Adrenal gland (tissue), 5 donors: ENCODE results near the gene MORN1.

Experiments used
- CTCF ChIP-seq, 6 experiments: fragments of 450-650 bp in 4 of 6; fragments of 200-600 bp in 2 of 6; sonication (generic) in 1 of 6; IDR thresholded peaks; 1 replicate in 5 of 6; 2 replicates in 1 of 6; pipeline versions ENCODE4 v1.5.1 to v1.8.0; 2016 to 2021; ENCODE audit warnings: antibody characterized with exemption in 6 of 6, mild to moderate bottlenecking in 2 of 6, moderate library complexity in 1 of 6
- POLR2A ChIP-seq, 2 donors: fragments of 450-650 bp; IDR thresholded peaks; one replicate each; pipeline ENCODE4 v1.6.1; 2017; ENCODE audit warnings: antibody characterized with exemption in 2 of 2, mild to moderate bottlenecking in 2 of 2, moderate library complexity in 1 of 2
- donor health status: DM: no; HTN: no; CAD: no.

DNA sequence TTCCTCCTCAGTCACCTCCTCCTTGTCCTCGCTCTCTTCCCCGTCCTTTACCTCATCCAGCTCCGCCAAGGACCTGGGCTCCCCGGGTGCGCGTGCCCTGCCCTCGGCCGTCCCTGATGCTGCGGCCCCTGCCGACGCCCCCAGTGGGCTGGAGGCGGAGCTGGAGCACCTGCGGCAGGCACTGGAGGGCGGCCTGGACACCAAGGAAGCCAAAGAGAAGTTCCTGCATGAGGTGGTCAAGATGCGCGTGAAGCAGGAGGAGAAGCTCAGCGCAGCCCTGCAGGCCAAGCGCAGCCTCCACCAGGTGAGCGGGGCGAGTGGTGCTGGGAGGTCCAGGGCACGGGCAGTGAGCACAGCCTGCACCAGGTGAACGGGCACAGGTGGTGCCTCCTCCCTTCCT, 87.1 kb downstream of the MORN1 start:
- TF ChIP-seq POLR2A (IDR thresholded peaks at IDR 0.05) (no peak), CTCF (IDR thresholded peaks at IDR 0.05) (no peak)
